Esophagus mucosa (tissue), 1 donor: ENCODE measurements around the gene NMB. TPM values are rescaled to one million over a fixed set of nuclear protein-coding genes. Genes with fewer than 3 reads are reported as not detected.
"Not testable (repeated sequence)": the region's sequence is repeated elsewhere in the genome, so short reads cannot be mapped to it uniquely, and the experiment has no call there.

Experiments used
- ATAC-seq: fragments of 200-7000 bp; cut with Tn5 transposase; one replicate; pipeline ENCODE4 v1.9.1; 2020
- total RNA-seq: library from RNA; stranded (reverse); gene quantifications from one replicate; pipeline ENCODE4 v1.2.4, GENCODE V29; 2023
- donor health status: DM: yes; HTN: yes; CAD: no.

NMB gene
- 12.8 TPM for total RNA-seq

GRCh38 chr15:84658080-84658787 is at the start of gene NMB:
NMB (minus strand) TSS chr15:84658199; CDS start chr15:84658152, 47 bp downstream.
- ATAC-seq = peak; percentile 60

- no peak for ATAC-seq
These were observed 45.8 kb upstream of the NMB start for GRCh38 chr15:84703808-84704207.

GRCh38 chr15:84702961-84703482 is 45.0 kb upstream of the NMB start:
- peak; percentile 67 for ATAC-seq

- ATAC-seq = no peak
These were observed 41.7 kb upstream of the NMB start for GRCh38 chr15:84699538-84700191.

GRCh38 chr15:84697236-84697990 is 39.4 kb upstream of the NMB start:
- ATAC-seq = no peak

- ATAC-seq = no peak
These were observed 38.8 kb upstream of the NMB start for GRCh38 chr15:84696757-84697156.

GRCh38 chr15:84690342-84690741 is 32.3 kb upstream of the NMB start:
- ATAC-seq = no peak

GRCh38 chr15:84689858-84690257 is 31.9 kb upstream of the NMB start:
- ATAC-seq = no peak

- not testable (repeated sequence) for ATAC-seq
These were observed 28.4 kb upstream of the NMB start for GRCh38 chr15:84686446-84686845.

GRCh38 chr15:84685304-84685703 is 27.3 kb upstream of the NMB start:
- ATAC-seq = peak; percentile 95

GRCh38 chr15:84684092-84684491 is 26.1 kb upstream of the NMB start:
- ATAC-seq = no peak

GRCh38 chr15:84681831-84682230 is 23.8 kb upstream of the NMB start:
- ATAC-seq = peak; percentile 55

- no peak for ATAC-seq
These were observed 13.2 kb upstream of the NMB start for GRCh38 chr15:84671211-84671610.

GRCh38 chr15:84669726-84670125 is 11.7 kb upstream of the NMB start:
- ATAC-seq = no peak

- no peak for ATAC-seq
These were observed 10.4 kb upstream of the NMB start for GRCh38 chr15:84668221-84668982.

- no peak for ATAC-seq
These were observed 8.4 kb upstream of the NMB start for GRCh38 chr15:84666373-84666772.

GRCh38 chr15:84661001-84661400 is 3.0 kb upstream of the NMB start:
- ATAC-seq = no peak

- ATAC-seq = no peak
These were observed 2.1 kb upstream of the NMB start for GRCh38 chr15:84659904-84660781.

- no peak for ATAC-seq
These were observed 901 bp upstream of the NMB start for GRCh38 chr15:84658788-84659411.

GRCh38 chr15:84657748-84658079 is 285 bp downstream of the NMB start:
- no peak for ATAC-seq

GRCh38 chr15:84656972-84657371 is 1.0 kb downstream of the NMB start:
- ATAC-seq = peak; percentile 12
